ENCODE data around the gene FRMPD4.

DNA sequence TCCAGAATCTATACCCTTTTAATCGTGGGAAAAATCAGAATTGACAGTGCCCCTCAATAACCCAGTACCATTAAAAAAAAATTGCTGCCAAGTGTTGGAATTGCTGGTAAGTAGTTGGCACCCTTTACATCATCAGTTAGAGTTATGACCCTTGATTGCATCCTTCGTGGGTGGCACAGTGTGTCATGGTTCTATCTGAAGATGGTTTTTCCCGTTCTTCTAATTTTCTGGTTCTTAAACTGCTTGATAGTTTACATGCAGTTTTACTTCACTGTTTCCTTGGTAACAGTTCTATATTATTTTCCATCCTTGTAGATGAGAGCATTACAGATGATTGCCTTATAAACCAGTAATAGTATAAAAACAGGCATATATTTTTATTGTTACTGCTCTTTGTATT lies 3.2 kb downstream of the FRMPD4 start:
- TF ChIP-seq, protein P1, sequence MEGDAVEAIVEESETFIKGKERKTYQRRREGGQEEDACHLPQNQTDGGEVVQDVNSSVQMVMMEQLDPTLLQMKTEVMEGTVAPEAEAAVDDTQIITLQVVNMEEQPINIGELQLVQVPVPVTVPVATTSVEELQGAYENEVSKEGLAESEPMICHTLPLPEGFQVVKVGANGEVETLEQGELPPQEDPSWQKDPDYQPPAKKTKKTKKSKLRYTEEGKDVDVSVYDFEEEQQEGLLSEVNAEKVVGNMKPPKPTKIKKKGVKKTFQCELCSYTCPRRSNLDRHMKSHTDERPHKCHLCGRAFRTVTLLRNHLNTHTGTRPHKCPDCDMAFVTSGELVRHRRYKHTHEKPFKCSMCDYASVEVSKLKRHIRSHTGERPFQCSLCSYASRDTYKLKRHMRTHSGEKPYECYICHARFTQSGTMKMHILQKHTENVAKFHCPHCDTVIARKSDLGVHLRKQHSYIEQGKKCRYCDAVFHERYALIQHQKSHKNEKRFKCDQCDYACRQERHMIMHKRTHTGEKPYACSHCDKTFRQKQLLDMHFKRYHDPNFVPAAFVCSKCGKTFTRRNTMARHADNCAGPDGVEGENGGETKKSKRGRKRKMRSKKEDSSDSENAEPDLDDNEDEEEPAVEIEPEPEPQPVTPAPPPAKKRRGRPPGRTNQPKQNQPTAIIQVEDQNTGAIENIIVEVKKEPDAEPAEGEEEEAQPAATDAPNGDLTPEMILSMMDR (conservative IDR thresholded peaks at IDR 0.05): no peak
- no peak for TF ChIP-seq ZFX (IDR thresholded peaks at IDR 0.05)
